K562 (cell line): ENCODE data around the gene CEBPB. TPM values are rescaled to one million over a fixed set of nuclear protein-coding genes. Genes with fewer than 3 reads are reported as not detected.
A peak's percentile ranks its signal among the peaks of the same experiment; 100 is the strongest.

Source experiments
- ATAC-seq: fragments of 200-7000 bp; cut with Tn5 transposase; 3 replicates; pipeline ENCODE4 v1.9.1; 2020; ENCODE audit warnings: moderate library complexity
- BruUV-seq: library from RNA; stranded (reverse); fragments of 400-500 nt; replicated peaks from 2 replicates; lab custom pipeline; 2021; lab: Mats Ljungman, UMichigan
- CTCF ChIA-PET: fragments of 300-600 bp; formaldehyde crosslinking; extraction: SDS; loops from one replicate; lab custom pipeline; 2021; ENCODE audit warnings: low intra/inter-chr PET ratio; lab: Yijun Ruan, JAX
- POLR2A ChIA-PET: fragments of 300-600, 350-650 bp; sonication (Branson Sonifier 250); formaldehyde crosslinking; extraction: SDS; loops from one replicate; lab custom pipeline; 2021; ENCODE audit warnings: antibody characterized with exemption, inconsistent platforms; lab: Yijun Ruan, JAX
- DNase-seq, 4 experiments: peaks; one replicate each; pipeline versions ENCODE4 v3.0.0 to v3.0.0-alpha.2; 2011 to 2018; ENCODE audit warnings: low spot score in 3 of 4, mixed read lengths in 3 of 4; ENCODE audit errors: extremely low read depth in 1 of 4
- FAIRE-seq: peaks from 2 replicates; lab custom pipeline; 2011; peaks lifted over from hg19 to GRCh38; lab: Jason Lieb, UNC
- H2AFZ ChIP-seq: 2 replicates; pipeline ENCODE4 v1.6.0; 2011; ENCODE audit warnings: low read depth, low read length, control low read depth, inconsistent platforms
- H3K27ac ChIP-seq: fragments of 200-600 bp; 3 replicates; pipeline ENCODE4 v1.8.0; 2011; ENCODE audit warnings: low read depth, mild to moderate bottlenecking, control low read depth, inconsistent platforms, low read length, moderate library complexity, mixed read lengths; ENCODE audit errors: extremely low read depth
- H3K27me3 ChIP-seq, 2 experiments: fragments of 300-600 bp in 1 of 2; 2 replicates in 1 of 2; 3 replicates in 1 of 2; pipeline versions ENCODE4 v1.6.0 to v1.8.0; 2011; ENCODE audit warnings: inconsistent platforms in 2 of 2, low read length in 2 of 2, mild to moderate bottlenecking in 1 of 2, mixed read lengths in 1 of 2, moderate library complexity in 1 of 2; ENCODE audit not compliant: control insufficient read depth in 2 of 2, insufficient read depth in 2 of 2
- H3K36me3 ChIP-seq: fragments of 300-600 bp; 3 replicates; pipeline ENCODE4 v1.8.0; 2011; ENCODE audit warnings: mild to moderate bottlenecking, low read length, inconsistent platforms; ENCODE audit not compliant: control insufficient read depth, insufficient read depth
- H3K4me1 ChIP-seq, 2 experiments: fragments of 200-600 bp in 1 of 2; replicated peaks in 1 of 2; 2 replicates in 1 of 2; 3 replicates in 1 of 2; pipeline versions ENCODE4 v1.5.1 to v1.8.0; 2011; ENCODE audit warnings: inconsistent platforms in 2 of 2, low read length in 2 of 2, mild to moderate bottlenecking in 1 of 2, mixed read lengths in 1 of 2, moderate library complexity in 1 of 2; ENCODE audit not compliant: control insufficient read depth in 2 of 2, insufficient read depth in 2 of 2
- H3K4me2 ChIP-seq: 2 replicates; pipeline ENCODE4 v1.6.1; 2011; ENCODE audit warnings: low read length, control low read depth, inconsistent platforms, mixed read lengths; ENCODE audit not compliant: insufficient read depth
- H3K4me3 ChIP-seq: fragments of 200-600 bp; sonication (generic), shearing (Covaris generic); 2 replicates; pipeline ENCODE4 v1.5.1; 2016; ENCODE audit warnings: control low read depth, inconsistent platforms
- H3K79me2 ChIP-seq: fragments of 200-600 bp; 3 replicates; pipeline ENCODE4 v1.8.0; 2011; ENCODE audit warnings: low read length, inconsistent platforms; ENCODE audit not compliant: control insufficient read depth, insufficient read depth
- H3K9ac ChIP-seq, 2 experiments: 2 replicates each; pipeline versions ENCODE4 v1.6.0 to v1.6.1; 2011; ENCODE audit warnings: low read depth in 2 of 2, low read length in 2 of 2, control low read depth in 1 of 2, inconsistent platforms in 1 of 2, mild to moderate bottlenecking in 1 of 2, mixed read lengths in 1 of 2; ENCODE audit not compliant: insufficient read depth in 1 of 2
- H3K9me1 ChIP-seq: one replicate; pipeline ENCODE4 v1.6.0; 2011; ENCODE audit warnings: inconsistent platforms, mild to moderate bottlenecking, low read length, moderate library complexity; ENCODE audit not compliant: control insufficient read depth, insufficient read depth
- H3K9me3 ChIP-seq: replicated peaks from 2 replicates; pipeline ENCODE4 v1.5.1; 2011; ENCODE audit warnings: low read depth, low read length, inconsistent platforms; ENCODE audit not compliant: control insufficient read depth, insufficient read depth
- H4K20me1 ChIP-seq: replicated peaks from 2 replicates; pipeline ENCODE4 v1.6.1; 2011; ENCODE audit warnings: low read length, inconsistent platforms, mixed read lengths; ENCODE audit not compliant: control insufficient read depth, insufficient read depth
- CC2D1A ChIP-seq: fragments of 450-650 bp; IDR thresholded peaks from 2 replicates; pipeline ENCODE4 v1.6.1; 2017; ENCODE audit warnings: mild to moderate bottlenecking
- CHD2 ChIP-seq: IDR thresholded peaks from 2 replicates; pipeline ENCODE4 v1.6.1; 2011; ENCODE audit warnings: low read depth, low read length
- KLF13 ChIP-seq: fragments of 450-650 bp; IDR thresholded peaks from 2 replicates; pipeline ENCODE4 v1.6.1; 2016; ENCODE audit warnings: missing genetic modification characterization, low read depth, mild to moderate bottlenecking, missing compliant biosample characterization, moderate library complexity, borderline replicate concordance
- MEIS2 ChIP-seq: fragments of 450-650 bp; IDR thresholded peaks from 2 replicates; pipeline ENCODE4 v1.6.1; 2014; ENCODE audit warnings: mild to moderate bottlenecking; ENCODE audit not compliant: partially characterized antibody
- NRF1 ChIP-seq, 2 experiments: fragments of 450-650 bp; IDR thresholded peaks in 1 of 2; conservative IDR thresholded peaks in 1 of 2; 2 replicates each; pipeline ENCODE4 v1.6.1; 2014; ENCODE audit warnings: mild to moderate bottlenecking in 2 of 2
- RCOR1 ChIP-seq, 2 experiments: IDR thresholded peaks; 2 replicates each; pipeline ENCODE4 v1.6.1; 2012; ENCODE audit warnings: low read depth in 2 of 2, low read length in 2 of 2, borderline replicate concordance in 1 of 2, improper control_type of control experiment in 1 of 2
- TAL1 ChIP-seq: fragments of 450-650 bp; IDR thresholded peaks from 2 replicates; pipeline ENCODE4 v1.6.1; 2016; ENCODE audit warnings: mild to moderate bottlenecking
- ZFP36 ChIP-seq: fragments of 150-350 bp; IDR thresholded peaks from 2 replicates; pipeline ENCODE4 v1.6.1; 2018; ENCODE audit warnings: low read length, low read depth; ENCODE audit not compliant: partially characterized antibody
- ZNF165 ChIP-seq: fragments of 250-450 bp; sonication (Bioruptor Pico); IDR thresholded peaks from 2 replicates; pipeline ENCODE4 v1.4.0; 2020; ENCODE audit warnings: borderline replicate concordance
- ZNF668 ChIP-seq: fragments of 250-450 bp; sonication (Bioruptor Pico); IDR thresholded peaks from 2 replicates; pipeline ENCODE4 v1.8.0; 2022; ENCODE audit warnings: mild to moderate bottlenecking, inconsistent platforms
- WGBS: fragments of 100-300 bp; shearing (Covaris generic); methylation state at CpG from one replicate; pipeline ENCODE4 v1.1.6; 2016; ENCODE audit warnings: low coverage, mixed read lengths; ENCODE audit not compliant: insufficient coverage; ENCODE audit errors: missing lambda C conversion rate; 5-methylcytosine and 5-hydroxymethylcytosine counted together
- in situ Hi-C: fragments of 300-500 bp; cut with MboI; formaldehyde crosslinking; loops from 4 replicates; pipeline ENCODE4 v1.15.0; 2018; ENCODE audit warnings: inconsistent platforms, mixed read lengths
- intact Hi-C: fragments of 100-400 bp; cut with micrococcal nuclease; formaldehyde crosslinking; loops from 2 replicates; pipeline ENCODE4 v1.14.2; 2022
- polyA plus RNA-seq, 8 experiments: library from polyadenylated mRNA; depleted of rRNA in 4 of 8; stranded (reverse) in 5 of 8; unstranded in 3 of 8; fragments of >200 nt; fragmentation: Nextera tagmentation in 2 of 8; fragmentation: Illumina TruSeq in 1 of 8; extraction: Ambion mirVana in 2 of 8; extraction: Trizol in 1 of 8; gene quantifications; 2 replicates each; pipeline versions ENCODE4 v1.2.1 to v1.2.3, GENCODE V29; 2011 to 2014; ENCODE audit warnings: inconsistent platforms in 1 of 8, missing spikeins in 1 of 8
- total RNA-seq, 7 experiments: library from RNA; depleted of rRNA in 6 of 7; stranded (reverse); fragments of >200 nt in 6 of 7; fragmentation: Illumina TruSeq in 2 of 7; extraction: Trizol in 2 of 7; gene quantifications; 2 replicates each; pipeline versions ENCODE4 v1.2.1 to v1.2.3, GENCODE V29; 2011 to 2021; ENCODE audit warnings: low replicate concordance in 1 of 7
- TF ChIP-seq, protein P1 (sequence below): sonication (generic); formaldehyde crosslinking; IDR thresholded peaks from 2 replicates; pipeline ENCODE4 v1.8.0; 2023; ENCODE audit warnings: mild to moderate bottlenecking, missing genetic modification reagents
- TF ChIP-seq, protein P2 (sequence below), 2 experiments: IDR thresholded peaks in 1 of 2; conservative IDR thresholded peaks in 1 of 2; 2 replicates each; pipeline ENCODE4 v1.6.1; 2016; ENCODE audit warnings: low read depth in 2 of 2, mild to moderate bottlenecking in 1 of 2, missing compliant biosample characterization in 1 of 2, missing genetic modification characterization in 1 of 2, moderate library complexity in 1 of 2
- TF ChIP-seq, protein P3 (sequence below): fragments of 450-650 bp; IDR thresholded peaks from 2 replicates; pipeline ENCODE4 v1.6.1; 2016

The CEBPB gene
- total and polyA plus RNA-seq, 9 of the 15 experiments (the other 6 are each of a cell fraction or from before 2014, with no cell fraction given): 1.2 to 72.6 (median 7.8) TPM

GRCh38 chr20:50233325-50234212 is 42.9 kb downstream of the CEBPB start:
- BruUV-seq: no TSS peak
- Histone ChIP-seq H3K27me3 (no peaks in the 10 kb centered on the region; a peak in 1 of 5 replicates), H4K20me1 (no peaks in the 10 kb centered on the region), H2AFZ (no peak overlapping the region), H3K4me3 (no peak overlapping the region), H3K4me1 (peaks cover 4 to 16% of the 10 kb centered on the region in 2 experiments; a peak in 3 of 5 replicates), H3K9me3 (no peaks in the 10 kb centered on the region), H3K79me2 (no peaks in the 10 kb centered on the region), H3K36me3 (no peaks in the 10 kb centered on the region), H3K9ac (peak overlapping the region in 1 of 2 experiments; percentile 53; a peak in 1 of 4 replicates), H3K27ac (no peak overlapping the region), H3K9me1 (no peaks in the 10 kb centered on the region), H3K4me2 (no peak overlapping the region)
- DNase-seq (no peak), ATAC-seq (no peak), FAIRE-seq (no peak)
- in situ Hi-C loops: no loop called here
- 23% methylated on average over 19 of the region's 19 CpGs for WGBS
- POLR2A ChIA-PET: interaction anchor here (1.2 kb wide), 1 partner anchor 43 kb away, joined by 4 read pairs; the partner anchor contains the start of gene CEBPB
- intact Hi-C loops: no loop called here
- CTCF ChIA-PET: no interaction called here
- TF ChIP-seq NRF1 (conservative IDR thresholded peaks at IDR 0.05 in 1 of 2, IDR thresholded peaks at IDR 0.05 in 1 of 2) (no peak), RCOR1 (IDR thresholded peaks at IDR 0.05; ENCODE audit: borderline replicate concordance in 1 of 2, low read depth in 2 of 2, low read length in 2 of 2) (0 out of 4 replicates have a peak, but pooled peaks of 1 of the 2 experiments have one; percentile 25), KLF13 (no peak), ZFP36 (peak; percentile 79), CC2D1A (no peak), CHD2 (no peak), TAL1 (no peak), ZNF165 (CRISPR knock-in tag) (no peak), MEIS2 (peak; percentile 92), ZNF668 (CRISPR knock-in tag) (no peak)
- TF ChIP-seq, protein P1, sequence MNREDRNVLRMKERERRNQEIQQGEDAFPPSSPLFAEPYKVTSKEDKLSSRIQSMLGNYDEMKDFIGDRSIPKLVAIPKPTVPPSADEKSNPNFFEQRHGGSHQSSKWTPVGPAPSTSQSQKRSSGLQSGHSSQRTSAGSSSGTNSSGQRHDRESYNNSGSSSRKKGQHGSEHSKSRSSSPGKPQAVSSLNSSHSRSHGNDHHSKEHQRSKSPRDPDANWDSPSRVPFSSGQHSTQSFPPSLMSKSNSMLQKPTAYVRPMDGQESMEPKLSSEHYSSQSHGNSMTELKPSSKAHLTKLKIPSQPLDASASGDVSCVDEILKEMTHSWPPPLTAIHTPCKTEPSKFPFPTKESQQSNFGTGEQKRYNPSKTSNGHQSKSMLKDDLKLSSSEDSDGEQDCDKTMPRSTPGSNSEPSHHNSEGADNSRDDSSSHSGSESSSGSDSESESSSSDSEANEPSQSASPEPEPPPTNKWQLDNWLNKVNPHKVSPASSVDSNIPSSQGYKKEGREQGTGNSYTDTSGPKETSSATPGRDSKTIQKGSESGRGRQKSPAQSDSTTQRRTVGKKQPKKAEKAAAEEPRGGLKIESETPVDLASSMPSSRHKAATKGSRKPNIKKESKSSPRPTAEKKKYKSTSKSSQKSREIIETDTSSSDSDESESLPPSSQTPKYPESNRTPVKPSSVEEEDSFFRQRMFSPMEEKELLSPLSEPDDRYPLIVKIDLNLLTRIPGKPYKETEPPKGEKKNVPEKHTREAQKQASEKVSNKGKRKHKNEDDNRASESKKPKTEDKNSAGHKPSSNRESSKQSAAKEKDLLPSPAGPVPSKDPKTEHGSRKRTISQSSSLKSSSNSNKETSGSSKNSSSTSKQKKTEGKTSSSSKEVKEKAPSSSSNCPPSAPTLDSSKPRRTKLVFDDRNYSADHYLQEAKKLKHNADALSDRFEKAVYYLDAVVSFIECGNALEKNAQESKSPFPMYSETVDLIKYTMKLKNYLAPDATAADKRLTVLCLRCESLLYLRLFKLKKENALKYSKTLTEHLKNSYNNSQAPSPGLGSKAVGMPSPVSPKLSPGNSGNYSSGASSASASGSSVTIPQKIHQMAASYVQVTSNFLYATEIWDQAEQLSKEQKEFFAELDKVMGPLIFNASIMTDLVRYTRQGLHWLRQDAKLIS: no peak
- TF ChIP-seq, protein P2, sequence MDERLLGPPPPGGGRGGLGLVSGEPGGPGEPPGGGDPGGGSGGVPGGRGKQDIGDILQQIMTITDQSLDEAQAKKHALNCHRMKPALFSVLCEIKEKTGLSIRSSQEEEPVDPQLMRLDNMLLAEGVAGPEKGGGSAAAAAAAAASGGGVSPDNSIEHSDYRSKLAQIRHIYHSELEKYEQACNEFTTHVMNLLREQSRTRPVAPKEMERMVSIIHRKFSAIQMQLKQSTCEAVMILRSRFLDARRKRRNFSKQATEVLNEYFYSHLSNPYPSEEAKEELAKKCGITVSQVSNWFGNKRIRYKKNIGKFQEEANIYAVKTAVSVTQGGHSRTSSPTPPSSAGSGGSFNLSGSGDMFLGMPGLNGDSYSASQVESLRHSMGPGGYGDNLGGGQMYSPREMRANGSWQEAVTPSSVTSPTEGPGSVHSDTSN (CRISPR knock-in tag; IDR thresholded peaks at IDR 0.05; ENCODE audit: low read depth): peak; percentile 31; the same call in 1 of the 2 replicates
- TF ChIP-seq, protein P2 (tag; conservative IDR thresholded peaks at IDR 0.05; ENCODE audit: low read depth): peak; percentile 84
- TF ChIP-seq, protein P3, sequence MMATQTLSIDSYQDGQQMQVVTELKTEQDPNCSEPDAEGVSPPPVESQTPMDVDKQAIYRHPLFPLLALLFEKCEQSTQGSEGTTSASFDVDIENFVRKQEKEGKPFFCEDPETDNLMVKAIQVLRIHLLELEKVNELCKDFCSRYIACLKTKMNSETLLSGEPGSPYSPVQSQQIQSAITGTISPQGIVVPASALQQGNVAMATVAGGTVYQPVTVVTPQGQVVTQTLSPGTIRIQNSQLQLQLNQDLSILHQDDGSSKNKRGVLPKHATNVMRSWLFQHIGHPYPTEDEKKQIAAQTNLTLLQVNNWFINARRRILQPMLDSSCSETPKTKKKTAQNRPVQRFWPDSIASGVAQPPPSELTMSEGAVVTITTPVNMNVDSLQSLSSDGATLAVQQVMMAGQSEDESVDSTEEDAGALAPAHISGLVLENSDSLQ: peak; percentile 77
